CD8-positive, alpha-beta memory T cell (primary cell): ENCODE results near the gene GSTM4. TPM values are rescaled to one million over a fixed set of nuclear protein-coding genes. Genes with fewer than 3 reads are reported as not detected.

Source experiments
- CTCF ChIA-PET: fragments of 350-600 bp; sonication (Branson Sonifier 250); formaldehyde crosslinking; loops from one replicate; lab custom pipeline; 2021; ENCODE audit warnings: antibody characterized with exemption; lab: Charles Lee
- POLR2A ChIA-PET: fragments of 350-600 bp; sonication (Branson Sonifier 250); formaldehyde crosslinking; loops from one replicate; lab custom pipeline; 2021; ENCODE audit warnings: antibody characterized with exemption; lab: Charles Lee
- DNase-seq, 5 donors: peaks; one replicate each; pipeline versions ENCODE4 v3.0.0 to v3.0.0-alpha.2; 2020 to 2022; ENCODE audit warnings: mixed read lengths in 1 of 5
- H3K27ac ChIP-seq: one replicate; pipeline ENCODE4 v1.7.0; 2013; ENCODE audit warnings: low read depth, mild to moderate bottlenecking, low read length, moderate library complexity
- H3K27me3 ChIP-seq: 2 replicates; pipeline ENCODE4 v1.7.0; 2013; ENCODE audit warnings: low read length, mild to moderate bottlenecking; ENCODE audit not compliant: insufficient read depth, poor library complexity, severe bottlenecking
- H3K36me3 ChIP-seq: 2 replicates; pipeline ENCODE4 v1.7.0; 2013; ENCODE audit warnings: mild to moderate bottlenecking, low read length, moderate library complexity; ENCODE audit not compliant: insufficient read depth
- H3K4me1 ChIP-seq: 2 replicates; pipeline ENCODE4 v1.7.0; 2013; ENCODE audit warnings: mild to moderate bottlenecking, low read length, moderate library complexity; ENCODE audit not compliant: insufficient read depth
- H3K4me3 ChIP-seq: 2 replicates; pipeline ENCODE4 v1.7.0; 2013; ENCODE audit warnings: mild to moderate bottlenecking, low read length
- H3K9me3 ChIP-seq: 2 replicates; pipeline ENCODE4 v1.7.0; 2013; ENCODE audit warnings: mild to moderate bottlenecking, low read length
- H3K27ac Mint-ChIP-seq, 8 donors: one replicate each; pipeline ENCODE4 v1.8.0; 2020 to 2021; ENCODE audit warnings: mixed read lengths in 8 of 8, mild to moderate bottlenecking in 6 of 8, inconsistent platforms in 3 of 8, moderate library complexity in 3 of 8
- H3K27me3 Mint-ChIP-seq, 2 donors: one replicate each; pipeline ENCODE4 v1.8.0; 2020 to 2021; ENCODE audit warnings: mixed read lengths in 2 of 2, mild to moderate bottlenecking in 1 of 2, moderate library complexity in 1 of 2
- H3K36me3 Mint-ChIP-seq, 3 donors: one replicate each; pipeline ENCODE4 v1.8.0; 2020 to 2021; ENCODE audit warnings: mixed read lengths in 3 of 3, inconsistent platforms in 1 of 3, mild to moderate bottlenecking in 1 of 3
- H3K4me1 Mint-ChIP-seq, 3 donors: one replicate each; pipeline ENCODE4 v1.8.0; 2020 to 2021; ENCODE audit warnings: mixed read lengths in 3 of 3, inconsistent platforms in 1 of 3, mild to moderate bottlenecking in 1 of 3
- H3K4me3 Mint-ChIP-seq, 7 donors: one replicate each; pipeline ENCODE4 v1.8.0; 2020 to 2021; ENCODE audit warnings: mixed read lengths in 7 of 7, mild to moderate bottlenecking in 6 of 7, moderate library complexity in 4 of 7, inconsistent platforms in 2 of 7
- H3K9me3 Mint-ChIP-seq, 5 donors: one replicate each; pipeline ENCODE4 v1.8.0; 2020 to 2022; ENCODE audit warnings: mixed read lengths in 5 of 5, mild to moderate bottlenecking in 3 of 5, moderate library complexity in 2 of 5, inconsistent platforms in 1 of 5
- polyA plus RNA-seq: library from polyadenylated mRNA; unstranded; fragments of 300-500 nt; fragmentation: Illumina TruSeq; gene quantifications from one replicate; pipeline ENCODE4 v1.2.3, GENCODE V29; 2021
- total RNA-seq, 2 experiments: library from RNA; stranded (reverse); gene quantifications; one replicate each; pipeline ENCODE4 v1.2.3, GENCODE V29; 2021

The GSTM4 gene
- total and polyA plus RNA-seq, 3 experiments from 2014 or later, result 1.6 to 4.4 (median 2.7) TPM

DNA sequence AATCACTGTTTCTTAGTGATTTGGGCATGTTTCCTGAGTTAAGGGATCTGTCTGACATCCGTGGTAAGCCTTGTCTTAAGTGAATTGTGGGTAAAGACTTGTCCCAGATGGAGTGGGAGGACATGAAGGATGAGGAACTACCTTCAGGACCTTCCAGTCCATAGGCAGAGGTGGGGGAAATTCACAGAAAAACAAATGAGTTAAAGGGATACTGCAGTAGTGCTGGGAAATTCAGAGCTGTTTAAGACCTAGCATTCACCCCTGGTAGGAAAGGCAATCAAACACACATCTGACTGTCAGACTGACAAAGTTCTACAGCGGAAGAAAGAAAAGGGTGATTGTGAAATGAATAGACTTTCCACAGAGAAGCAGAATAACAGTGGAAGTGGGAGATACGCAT, 39.5 kb upstream of the GSTM4 start:
- DNase-seq, result no peak
- Mint-ChIP-seq H3K4me1 (peaks cover 36 to 44% (median 38%) of the 10 kb centered on the region in 3 donors), H3K9me3 (no peaks in the 10 kb centered on the region), H3K4me3 (peak overlapping the region in 2 of 7 donors; percentile 9 to 69), H3K27ac (peak overlapping the region in 7 of 8 donors; percentile 1 to 92 (median 86)), H3K27me3 (peaks cover 2 to 3% of the 10 kb centered on the region in 2 donors), H3K36me3 (peaks cover 0 to 8% (median 0%) of the 10 kb centered on the region in 3 donors)
- Histone ChIP-seq H3K4me3 (no peak overlapping the region), H3K4me1 (peaks cover 24% of the 10 kb centered on the region), H3K27me3 (no peaks in the 10 kb centered on the region), H3K9me3 (no peaks in the 10 kb centered on the region), H3K27ac (no peak overlapping the region), H3K36me3 (no peaks in the 10 kb centered on the region)
- ChIA-PET CTCF (interaction anchor here (1.3 to 1.6 kb wide), 4 partner anchors 11 to 70 kb away, joined by 3 to 5 read pairs (median 4); no protein-coding TSS in a partner anchor), POLR2A (interaction anchor here (1.1 kb wide), 1 partner anchor 68 kb away, joined by 5 read pairs; the partner anchor contains the start of gene GNAI3)

- CTCF ChIA-PET, result interaction anchor here (1.1 to 1.4 kb wide), 3 partner anchors 23 to 71 kb away, joined by 3 to 5 read pairs (median 4); no protein-coding TSS in a partner anchor
- H3K27ac Mint-ChIP-seq, result peak overlapping the region; percentile 4 to 92 (median 88)
- H3K36me3 Mint-ChIP-seq, result peaks cover 0 to 8% (median 0%) of the 10 kb centered on the region in 3 donors
- peaks cover 33% of the 10 kb centered on the region for H3K4me1 ChIP-seq
- no peaks in the 10 kb centered on the region for H3K9me3 ChIP-seq
- POLR2A ChIA-PET, result interaction anchor here (1.1 kb wide), 1 partner anchor 69 kb away, joined by 5 read pairs; the partner anchor contains the start of gene GNAI3
- H3K36me3 ChIP-seq, result no peaks in the 10 kb centered on the region
- peaks cover 2 to 3% of the 10 kb centered on the region in 2 donors for H3K27me3 Mint-ChIP-seq
- no peaks in the 10 kb centered on the region for H3K27me3 ChIP-seq
- no peaks in the 10 kb centered on the region for H3K9me3 Mint-ChIP-seq
- H3K4me3 ChIP-seq, result no peak overlapping the region
- no peak overlapping the region for H3K27ac ChIP-seq
- DNase-seq, result no peak
- peaks cover 46 to 54% (median 48%) of the 10 kb centered on the region in 3 donors for H3K4me1 Mint-ChIP-seq
- H3K4me3 Mint-ChIP-seq, result peak overlapping the region in 2 of 7 donors; percentile 20 to 69
These were observed 38.6 kb upstream of the GSTM4 start for GRCh38 chr1:109617291-109617801.

GRCh38 chr1:109618661-109619575, 37.0 kb upstream of the GSTM4 start:
- no peak for DNase-seq
- ChIA-PET CTCF (interaction anchor here (3.3 to 8.9 kb wide), 3 partner anchors 11 to 72 kb away, joined by 11 to 52 read pairs (median 13); no protein-coding TSS in a partner anchor), POLR2A (interaction anchor here (1.7 to 2.4 kb wide), 2 partner anchors 69 to 71 kb away, joined by 5 to 12 read pairs; partner anchors contain the start of gene GNAI3)
- H3K36me3 ChIP-seq, result no peaks in the 10 kb centered on the region
- peak overlapping the region; percentile 91 to 99 (median 98) for H3K27ac Mint-ChIP-seq
- H3K36me3 Mint-ChIP-seq, result peaks cover 0 to 8% (median 0%) of the 10 kb centered on the region in 3 donors
- H3K27ac ChIP-seq, result peak overlapping the region; percentile 91
- H3K27me3 Mint-ChIP-seq, result peaks cover 0 to 3% of the 10 kb centered on the region in 2 donors
- H3K4me1 Mint-ChIP-seq, result peaks cover 61 to 70% (median 61%) of the 10 kb centered on the region in 3 donors
- H3K9me3 ChIP-seq, result no peaks in the 10 kb centered on the region
- H3K9me3 Mint-ChIP-seq, result no peaks in the 10 kb centered on the region
- H3K4me3 Mint-ChIP-seq, result peak overlapping the region; percentile 91 to 100 (median 97)
- H3K4me3 ChIP-seq, result peak overlapping the region; percentile 94
- no peaks in the 10 kb centered on the region for H3K27me3 ChIP-seq
- H3K4me1 ChIP-seq, result peaks cover 49% of the 10 kb centered on the region

GRCh38 chr1:109619576-109620400, 36.1 kb upstream of the GSTM4 start, which contains the start of the genes AMPD2 and GNAT2:
TSS of gene AMPD2 (plus strand) at chr1:109619837. CDS start at chr1:109621176, 1,339 bp downstream.
TSS of gene GNAT2 (minus strand) at chr1:109619616. CDS start at chr1:109612870, 6,746 bp downstream.
- H3K27ac Mint-ChIP-seq, result peak within 1 kb of the TSS; percentile 91 to 99 (median 98)

GRCh38 chr1:109620401-109620791, 35.5 kb upstream of the GSTM4 start:
- Histone ChIP-seq H3K4me3 (peak overlapping the region; percentile 94), H3K27me3 (no peaks in the 10 kb centered on the region)
- CTCF ChIA-PET, result interaction anchor here (1.6 to 8.9 kb wide), 4 partner anchors 10 to 74 kb away, joined by 11 to 52 read pairs (median 12); partner anchors contain the start of gene GNAI3

More at GRCh38 chr1:109619576-109620400, 36.1 kb upstream of the GSTM4 start, which contains the start of the genes AMPD2 and GNAT2:
- peak within 1 kb of the TSS; percentile 91 to 100 (median 97) for H3K4me3 Mint-ChIP-seq
- peaks cover 0 to 8% (median 0%) of the 10 kb centered on the region in 3 donors for H3K36me3 Mint-ChIP-seq
- DNase-seq, result peak; percentile 66 to 85 (median 74)
- ChIA-PET POLR2A (interaction anchor here (1.1 to 2.4 kb wide), 3 partner anchors 20 to 71 kb away, joined by 4 to 12 read pairs (median 5); partner anchors contain the start of gene GNAI3), CTCF (interaction anchor here (1.6 to 8.9 kb wide), 4 partner anchors 11 to 73 kb away, joined by 11 to 52 read pairs (median 12); partner anchors contain the start of gene GNAI3)
- peak within 1 kb of the TSS; percentile 94 for H3K4me3 ChIP-seq
- peak within 1 kb of the TSS; percentile 91 for H3K27ac ChIP-seq
- H3K9me3 ChIP-seq, result no peaks in the 10 kb centered on the region
- no peaks in the 10 kb centered on the region for H3K36me3 ChIP-seq
- H3K27me3 ChIP-seq, result no peaks in the 10 kb centered on the region
- no peaks in the 10 kb centered on the region for H3K9me3 Mint-ChIP-seq
- H3K4me1 Mint-ChIP-seq, result peaks cover 61 to 78% (median 67%) of the 10 kb centered on the region in 3 donors
- peaks cover 58% of the 10 kb centered on the region for H3K4me1 ChIP-seq
- H3K27me3 Mint-ChIP-seq, result peaks cover 0 to 3% of the 10 kb centered on the region in 2 donors

DNA sequence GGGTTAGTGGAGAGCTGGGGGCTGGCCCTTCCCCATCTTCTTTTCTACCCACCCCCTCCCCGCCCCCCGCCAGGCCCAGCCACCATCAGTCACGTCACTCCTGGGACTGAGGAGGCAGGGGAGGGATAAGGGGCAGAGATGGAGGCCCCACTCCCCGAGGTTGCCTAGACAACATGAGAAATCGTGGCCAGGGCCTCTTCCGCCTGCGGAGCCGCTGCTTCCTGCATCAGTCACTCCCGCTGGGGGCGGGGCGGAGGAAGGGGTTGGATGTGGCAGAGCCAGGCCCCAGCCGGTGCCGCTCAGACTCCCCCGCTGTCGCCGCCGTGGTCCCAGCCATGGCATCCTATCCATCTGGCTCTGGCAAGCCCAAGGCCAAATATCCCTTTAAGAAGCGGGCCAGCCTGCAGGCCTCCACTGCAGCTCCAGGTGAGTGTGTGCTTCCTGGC, 35.0 kb upstream of the GSTM4 start:
- H3K4me3 ChIP-seq, result peak overlapping the region; percentile 94
- H3K27ac ChIP-seq, result peak overlapping the region; percentile 91
- peaks cover 62 to 77% (median 65%) of the 10 kb centered on the region in 3 donors for H3K4me1 Mint-ChIP-seq
- DNase-seq, result peak; percentile 95 to 99 (median 96)
- H3K36me3 ChIP-seq, result no peaks in the 10 kb centered on the region
- H3K9me3 Mint-ChIP-seq, result no peaks in the 10 kb centered on the region
- peak overlapping the region; percentile 91 to 100 (median 97) for H3K4me3 Mint-ChIP-seq
- peaks cover 0 to 16% (median 0%) of the 10 kb centered on the region in 3 donors for H3K36me3 Mint-ChIP-seq
- ChIA-PET CTCF (interaction anchor here (1.6 to 8.9 kb wide), 4 partner anchors 9 to 74 kb away, joined by 11 to 52 read pairs (median 12); partner anchors contain the start of gene GNAI3), POLR2A (interaction anchor here (0.6 to 2.4 kb wide), 4 partner anchors 19 to 407 kb away, joined by 4 to 12 read pairs (median 5); partner anchors contain the start of gene GNAI3)
- peak overlapping the region; percentile 91 to 99 (median 98) for H3K27ac Mint-ChIP-seq
- H3K27me3 Mint-ChIP-seq, result peaks cover 0 to 2% of the 10 kb centered on the region in 2 donors
- H3K4me1 ChIP-seq, result peaks cover 58% of the 10 kb centered on the region
- H3K27me3 ChIP-seq, result no peaks in the 10 kb centered on the region
- H3K9me3 ChIP-seq, result no peaks in the 10 kb centered on the region

More at GRCh38 chr1:109620401-109620791, 35.5 kb upstream of the GSTM4 start:
- POLR2A ChIA-PET, result interaction anchor here (0.6 to 2.4 kb wide), 4 partner anchors 19 to 408 kb away, joined by 4 to 12 read pairs (median 5); partner anchors contain the start of gene GNAI3
- Histone ChIP-seq H3K4me1 (peaks cover 58% of the 10 kb centered on the region), H3K9me3 (no peaks in the 10 kb centered on the region), H3K27ac (peak overlapping the region; percentile 91), H3K36me3 (no peaks in the 10 kb centered on the region)
- peak overlapping the region; percentile 91 to 100 (median 97) for H3K4me3 Mint-ChIP-seq
- no peak for DNase-seq
- H3K4me1 Mint-ChIP-seq, result peaks cover 61 to 80% (median 67%) of the 10 kb centered on the region in 3 donors
- peak overlapping the region; percentile 91 to 99 (median 98) for H3K27ac Mint-ChIP-seq
- H3K36me3 Mint-ChIP-seq, result peaks cover 0 to 12% (median 0%) of the 10 kb centered on the region in 3 donors
- H3K9me3 Mint-ChIP-seq, result no peaks in the 10 kb centered on the region
- H3K27me3 Mint-ChIP-seq, result peaks cover 0 to 3% of the 10 kb centered on the region in 2 donors
